ENCODE results near the gene BROX.

DNA sequence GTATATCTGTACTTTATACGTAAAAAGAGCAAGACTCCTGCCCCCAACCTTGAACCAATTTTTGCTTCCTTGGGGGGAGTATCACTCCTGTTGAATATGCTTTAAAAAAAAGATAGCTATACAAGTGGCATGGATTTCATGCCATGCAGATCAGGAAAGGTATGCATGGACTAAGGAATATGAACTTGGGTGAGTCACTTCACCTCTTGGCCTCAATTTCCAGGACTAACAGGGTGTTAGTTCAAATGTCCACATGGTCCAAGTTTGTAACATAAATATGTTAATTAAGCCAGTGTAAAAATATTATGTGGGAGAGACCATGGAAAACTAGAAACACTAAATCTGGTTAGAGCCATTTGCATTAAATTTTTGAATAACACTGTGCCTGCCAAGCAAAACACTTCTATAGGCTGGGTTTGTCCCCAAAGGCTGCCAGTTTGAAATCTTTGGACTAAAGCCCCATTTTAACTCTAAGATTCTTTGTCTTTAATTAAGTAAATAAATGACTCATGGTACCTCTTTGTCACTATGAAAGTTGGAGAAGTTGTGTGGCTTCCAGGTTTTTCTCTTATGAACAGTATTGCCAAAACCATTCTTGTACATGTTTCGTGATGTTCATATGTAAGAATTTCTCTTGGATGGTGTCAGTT is 57.7 kb downstream of the BROX start:
- TF ChIP-seq, protein P1, sequence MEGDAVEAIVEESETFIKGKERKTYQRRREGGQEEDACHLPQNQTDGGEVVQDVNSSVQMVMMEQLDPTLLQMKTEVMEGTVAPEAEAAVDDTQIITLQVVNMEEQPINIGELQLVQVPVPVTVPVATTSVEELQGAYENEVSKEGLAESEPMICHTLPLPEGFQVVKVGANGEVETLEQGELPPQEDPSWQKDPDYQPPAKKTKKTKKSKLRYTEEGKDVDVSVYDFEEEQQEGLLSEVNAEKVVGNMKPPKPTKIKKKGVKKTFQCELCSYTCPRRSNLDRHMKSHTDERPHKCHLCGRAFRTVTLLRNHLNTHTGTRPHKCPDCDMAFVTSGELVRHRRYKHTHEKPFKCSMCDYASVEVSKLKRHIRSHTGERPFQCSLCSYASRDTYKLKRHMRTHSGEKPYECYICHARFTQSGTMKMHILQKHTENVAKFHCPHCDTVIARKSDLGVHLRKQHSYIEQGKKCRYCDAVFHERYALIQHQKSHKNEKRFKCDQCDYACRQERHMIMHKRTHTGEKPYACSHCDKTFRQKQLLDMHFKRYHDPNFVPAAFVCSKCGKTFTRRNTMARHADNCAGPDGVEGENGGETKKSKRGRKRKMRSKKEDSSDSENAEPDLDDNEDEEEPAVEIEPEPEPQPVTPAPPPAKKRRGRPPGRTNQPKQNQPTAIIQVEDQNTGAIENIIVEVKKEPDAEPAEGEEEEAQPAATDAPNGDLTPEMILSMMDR (IDR thresholded peaks at IDR 0.05), result no peak
- TF ChIP-seq POLR2A (IDR thresholded peaks at IDR 0.05; ENCODE audit: low read length) (no peak), GATA3 (IDR thresholded peaks at IDR 0.05; ENCODE audit: borderline replicate concordance) (no peak)
- TF ChIP-seq, protein P2, sequence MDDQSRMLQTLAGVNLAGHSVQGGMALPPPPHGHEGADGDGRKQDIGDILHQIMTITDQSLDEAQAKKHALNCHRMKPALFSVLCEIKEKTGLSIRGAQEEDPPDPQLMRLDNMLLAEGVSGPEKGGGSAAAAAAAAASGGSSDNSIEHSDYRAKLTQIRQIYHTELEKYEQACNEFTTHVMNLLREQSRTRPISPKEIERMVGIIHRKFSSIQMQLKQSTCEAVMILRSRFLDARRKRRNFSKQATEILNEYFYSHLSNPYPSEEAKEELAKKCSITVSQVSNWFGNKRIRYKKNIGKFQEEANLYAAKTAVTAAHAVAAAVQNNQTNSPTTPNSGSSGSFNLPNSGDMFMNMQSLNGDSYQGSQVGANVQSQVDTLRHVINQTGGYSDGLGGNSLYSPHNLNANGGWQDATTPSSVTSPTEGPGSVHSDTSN (IDR thresholded peaks at IDR 0.05), result no peak
